GM13977 (cell line): Measurements from ENCODE around the gene LAMA3.
A peak's percentile ranks its signal among the peaks of the same experiment; 100 is the strongest.

Source experiments
- DNase-seq: peaks from one replicate; pipeline ENCODE4 v3.0.0; 2012; ENCODE audit warnings: low spot score
- CTCF ChIP-seq: IDR thresholded peaks from 2 replicates; pipeline ENCODE4 v1.5.1; 2012; ENCODE audit warnings: mild to moderate bottlenecking, control low read depth; ENCODE audit not compliant: insufficient read depth; ENCODE audit errors: extremely low read depth, missing control alignments
- in situ Hi-C: fragments of 300-500 bp; cut with MboI; formaldehyde crosslinking; loops from one replicate; pipeline ENCODE4 v1.12.0; 2022; ENCODE audit warnings: low sequenced_read_pairs, low pct_unique_long_range_greater_than_20kb, mixed read lengths, inconsistent platforms; ENCODE audit not compliant: unreplicated experiment

LAMA3 gene

GRCh38 chr18:23811176-23811575 lies 121.9 kb downstream of the LAMA3 start:
- in situ Hi-C loops = loop anchor here (25.0 kb wide), 2 partner anchors 174 to 299 kb away; partner anchors contain the start of gene RMC1
- no peak for TF ChIP-seq CTCF
- DNase-seq = no peak

- peak; percentile 28 for DNase-seq
- TF ChIP-seq CTCF = peak; percentile 53
- in situ Hi-C loops = loop anchor here (25.0 kb wide), 2 partner anchors 175 to 300 kb away; partner anchors contain the start of gene RMC1
Observed at GRCh38 chr18:23812546-23813440, 123.5 kb downstream of the LAMA3 start.

- TF ChIP-seq CTCF = no peak
- in situ Hi-C loops = loop anchor here (25.0 kb wide), 2 partner anchors 178 to 303 kb away; partner anchors contain the start of gene RMC1
- DNase-seq = no peak
Observed at GRCh38 chr18:23814991-23815614, 125.8 kb downstream of the LAMA3 start.

- no peak for DNase-seq
- in situ Hi-C loops = loop anchor here (25.0 kb wide), 2 partner anchors 179 to 304 kb away; partner anchors contain the start of gene RMC1
- no peak for TF ChIP-seq CTCF
Observed at GRCh38 chr18:23816021-23816420, 126.8 kb downstream of the LAMA3 start.

- no peak for DNase-seq
- no peak for TF ChIP-seq CTCF
- in situ Hi-C loops = loop anchor here (25.0 kb wide), 2 partner anchors 179 to 304 kb away; partner anchors contain the start of gene RMC1
Observed at GRCh38 chr18:23816740-23817139, 127.5 kb downstream of the LAMA3 start.

GRCh38 chr18:23819001-23819400 lies 129.7 kb downstream of the LAMA3 start:
- in situ Hi-C loops = loop anchor here (25.0 kb wide), 2 partner anchors 182 to 307 kb away; partner anchors contain the start of gene RMC1
- no peak for TF ChIP-seq CTCF
- no peak for DNase-seq
